Cerebellar nuclear complex (tissue), 1 donor: ENCODE data around the gene S100A8.
"Not testable (repeated sequence)": the region's sequence is repeated elsewhere in the genome, so short reads cannot be mapped to it uniquely, and the experiment has no call there.

Source experiments
- DNase-seq, 2 experiments: peaks; one replicate each; lab custom pipeline; 2025; lab: John Stamatoyannopoulos, UW

The S100A8 gene

DNA sequence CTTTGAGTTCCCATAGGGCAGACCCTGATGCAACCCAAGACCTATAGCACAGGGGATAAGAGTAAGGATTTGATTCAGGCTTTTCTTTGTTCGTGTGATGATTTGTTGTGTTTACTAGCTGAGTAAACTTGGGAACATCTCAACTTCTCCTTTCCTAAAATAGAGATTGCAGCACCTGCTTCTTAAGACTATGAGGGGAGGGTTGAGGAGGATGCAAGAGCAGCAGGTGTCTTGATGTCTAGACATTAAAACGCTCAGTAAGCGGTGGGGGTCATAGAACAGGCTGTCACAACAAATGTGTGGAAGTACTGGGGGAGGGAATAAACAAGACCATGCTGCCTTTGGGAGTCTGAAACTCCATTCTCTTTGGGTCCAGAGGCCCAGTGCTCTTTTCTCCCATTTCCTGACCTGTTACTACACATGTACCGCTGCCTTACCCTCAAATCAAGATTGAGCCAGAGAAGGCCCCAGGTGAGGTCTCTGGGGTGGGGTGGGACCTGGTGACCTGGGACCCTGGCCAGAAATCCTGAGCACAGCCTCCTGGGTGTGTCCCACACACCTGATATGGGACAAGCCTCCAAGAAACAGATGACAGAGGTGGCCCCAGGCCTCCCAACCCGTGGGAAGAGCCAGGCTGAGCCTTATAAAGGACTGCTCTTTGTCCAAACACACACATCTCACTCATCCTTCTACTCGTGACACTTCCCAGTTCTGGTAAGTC lies 25.1 kb upstream of the S100A8 start, which contains the start of gene S100A7A:
TSS of gene S100A7A (plus strand) at position 671 of the 721 bp plus-strand sequence. CDS start 1,563 bp downstream, outside the sequence.
- DNase-seq = no peak

GRCh38 chr1:153413961-153414360 lies 23.1 kb upstream of the S100A8 start:
- not testable (repeated sequence) for DNase-seq

DNA sequence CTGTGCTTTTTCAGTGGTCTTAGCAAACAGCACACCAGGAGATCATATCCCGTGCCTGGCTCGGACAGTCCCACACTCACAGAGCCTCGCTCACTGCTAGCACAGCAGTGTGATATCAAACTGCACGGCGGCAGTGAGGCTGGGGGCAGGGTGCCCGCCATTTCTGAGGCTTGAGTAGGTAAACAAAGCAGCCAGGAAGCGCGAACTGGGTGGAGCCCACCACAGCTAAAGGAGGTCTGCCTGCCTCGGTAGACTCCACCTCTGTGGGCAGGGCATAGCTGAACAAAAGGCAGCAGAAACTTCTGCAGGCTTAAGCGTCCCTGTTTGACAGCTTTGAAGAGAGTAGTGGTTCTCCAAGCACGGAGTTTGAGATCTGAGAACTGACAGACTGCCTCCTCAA lies 16.4 kb upstream of the S100A8 start:
- not testable (repeated sequence) for DNase-seq

DNA sequence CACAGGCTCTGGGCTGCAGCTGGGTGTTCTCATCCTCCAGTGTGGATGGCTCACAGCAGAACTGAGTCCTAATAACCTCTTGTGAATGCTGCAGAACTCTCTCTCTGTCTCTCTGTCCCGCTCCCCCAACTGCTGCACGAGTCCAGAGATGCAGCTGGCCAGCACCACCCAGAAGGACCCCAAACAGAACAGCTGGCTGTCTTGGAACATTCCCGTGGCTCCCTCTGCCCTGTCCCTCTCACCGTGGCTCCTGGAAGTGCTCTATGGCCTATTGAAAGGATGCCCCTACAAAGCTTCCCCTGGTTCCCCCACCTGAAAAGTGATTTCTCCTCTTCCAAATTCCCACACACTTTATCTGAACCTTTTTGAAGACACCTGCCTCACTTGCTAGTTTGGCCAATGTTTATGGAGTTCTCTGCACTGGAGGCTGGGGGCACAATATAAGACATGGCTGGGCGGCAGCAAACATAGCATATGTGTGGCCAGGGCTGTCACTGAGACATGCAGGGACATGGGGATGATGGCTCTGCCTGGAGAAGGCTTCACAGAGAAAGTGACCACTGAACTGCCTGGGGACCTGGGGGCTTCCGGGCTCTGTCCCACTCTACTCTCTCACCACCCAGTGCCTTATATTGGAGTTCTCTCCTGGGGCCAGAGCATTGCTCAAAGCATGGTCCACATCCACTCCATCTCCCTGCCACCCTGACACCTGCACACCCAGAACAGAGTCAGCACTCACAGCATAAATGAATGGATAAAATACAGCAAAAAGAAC lies 15.1 kb upstream of the S100A8 start:
- not testable (repeated sequence) for DNase-seq

- DNase-seq = no peak
These were observed 13.9 kb upstream of the S100A8 start for GRCh38 chr1:153404768-153405167.

GRCh38 chr1:153404086-153404635 lies 13.3 kb upstream of the S100A8 start:
- no peak for DNase-seq

- DNase-seq = no peak
These were observed 12.7 kb upstream of the S100A8 start for GRCh38 chr1:153403421-153404085.

GRCh38 chr1:153402226-153402625 lies 11.4 kb upstream of the S100A8 start:
- DNase-seq = no peak

GRCh38 chr1:153401461-153401860 lies 10.6 kb upstream of the S100A8 start:
- DNase-seq = no peak

DNA sequence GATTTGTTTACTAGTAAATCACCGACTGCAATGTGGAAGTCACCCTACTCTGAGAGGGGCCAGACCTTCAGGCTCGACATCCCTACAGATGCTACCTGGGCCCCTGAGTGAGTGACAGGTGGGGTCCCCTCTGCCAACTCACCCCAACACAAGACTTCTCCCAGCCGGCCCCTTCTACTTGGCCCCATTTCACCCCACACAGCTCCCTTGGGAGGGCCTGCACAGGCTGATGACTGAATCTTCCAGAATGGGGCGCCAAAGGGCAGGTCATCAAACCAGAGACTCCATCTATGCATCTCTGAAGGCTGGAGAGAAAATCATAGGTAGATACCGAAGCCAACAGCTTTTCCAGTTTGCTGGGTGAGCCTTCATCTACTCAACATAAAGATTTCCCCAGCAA lies 9.4 kb upstream of the S100A8 start:
- no peak for DNase-seq

- DNase-seq = no peak
These were observed 8.7 kb upstream of the S100A8 start for GRCh38 chr1:153399401-153400055.

- no peak for DNase-seq
These were observed 7.2 kb upstream of the S100A8 start for GRCh38 chr1:153397924-153398651.

DNA sequence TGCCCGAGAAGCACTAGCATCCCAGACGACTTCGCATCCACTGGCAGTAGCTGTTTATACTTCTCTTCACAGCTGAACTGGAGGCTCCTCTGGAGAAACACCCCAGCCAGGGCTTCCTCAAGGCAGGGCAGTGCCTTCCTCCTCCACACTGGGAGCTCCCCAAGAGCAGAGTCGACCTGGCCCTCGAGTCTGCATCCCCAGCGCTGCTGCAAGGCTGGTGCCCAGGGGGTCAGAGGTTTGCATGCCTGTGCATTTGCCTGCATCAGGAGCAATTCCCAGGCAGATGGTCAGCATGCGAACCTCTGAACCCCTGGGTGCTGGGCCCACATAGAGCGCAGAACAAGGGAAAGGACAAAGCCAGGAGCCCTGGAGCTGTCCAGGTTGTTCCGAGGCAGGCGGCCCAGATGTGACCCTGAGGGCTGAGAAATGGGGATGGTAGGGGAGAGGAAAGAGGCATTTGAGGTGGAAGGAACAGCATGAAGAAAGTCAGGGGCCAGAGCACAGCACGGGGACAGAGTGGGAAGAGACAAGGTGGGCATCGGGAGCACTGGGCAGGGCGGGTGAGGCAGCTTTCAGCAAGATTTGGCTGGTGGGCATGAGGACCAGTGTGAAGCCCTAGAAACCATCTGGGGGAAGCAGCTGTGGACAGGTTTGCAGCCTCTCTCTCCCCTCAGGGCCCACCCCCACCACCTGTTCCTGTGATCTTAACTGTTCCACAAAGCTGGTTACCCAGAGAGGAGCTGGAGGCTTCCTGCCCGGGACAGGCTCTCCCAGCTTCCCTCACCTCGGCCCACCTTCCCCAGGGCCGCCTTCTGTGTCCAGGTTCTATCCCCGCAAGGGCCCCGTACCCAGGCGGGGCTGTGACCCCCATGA lies 6.4 kb upstream of the S100A8 start:
- no peak for DNase-seq

DNA sequence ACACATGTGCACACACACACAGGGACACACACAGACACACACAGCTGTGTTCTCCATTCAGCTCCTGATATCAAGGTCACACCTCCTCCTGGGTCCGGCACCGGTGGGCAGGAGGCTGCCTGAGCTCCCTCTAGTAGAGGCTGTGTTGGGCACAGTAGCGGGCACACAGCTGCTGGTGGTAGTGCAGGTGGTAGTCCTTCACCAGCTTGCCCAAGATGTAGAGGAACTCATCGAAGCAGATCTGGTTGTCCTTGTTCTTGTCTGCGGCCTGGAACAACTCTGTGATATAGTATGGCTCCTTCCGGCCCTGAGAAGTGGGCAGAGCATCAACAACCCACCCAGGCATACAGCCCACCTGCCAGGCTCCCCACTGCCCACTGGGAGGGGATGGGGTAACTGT lies 5.6 kb upstream of the S100A8 start:
- no peak for DNase-seq

GRCh38 chr1:153395776-153396175 lies 4.9 kb upstream of the S100A8 start:
- no peak for DNase-seq

DNA sequence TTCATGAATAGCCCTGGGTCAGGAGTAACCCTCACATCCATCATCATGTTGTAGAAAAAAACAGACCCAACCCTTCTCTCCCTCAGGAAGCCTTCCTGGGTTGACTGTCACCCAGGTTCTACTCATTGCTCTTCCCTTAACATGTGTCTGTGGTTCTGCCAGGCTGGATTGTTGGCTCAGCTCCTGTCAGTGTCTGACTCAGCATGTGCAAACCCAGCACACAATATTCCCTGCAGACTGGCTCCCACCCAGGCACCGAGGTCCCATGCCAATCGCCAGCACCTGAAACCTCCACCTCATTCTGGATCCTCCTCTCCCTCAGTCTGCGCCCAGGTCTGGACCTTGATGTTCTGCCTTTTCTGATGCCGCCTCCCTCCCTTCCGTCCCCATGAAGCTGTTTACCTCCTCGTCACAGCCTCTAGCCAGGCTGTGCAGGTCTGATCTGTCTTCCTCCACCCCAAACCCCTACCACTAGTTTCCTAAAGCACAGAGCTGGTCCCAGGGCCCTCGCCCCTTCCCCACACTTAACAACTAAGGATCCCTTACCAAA lies 4.3 kb upstream of the S100A8 start:
- no peak for DNase-seq

GRCh38 chr1:153394391-153394790 lies 3.5 kb upstream of the S100A8 start:
- no peak for DNase-seq

- no peak for DNase-seq
These were observed 3.1 kb upstream of the S100A8 start for GRCh38 chr1:153393926-153394325.

GRCh38 chr1:153392822-153393221 lies 1.9 kb upstream of the S100A8 start:
- no peak for DNase-seq

- no peak for DNase-seq
These were observed 1.4 kb upstream of the S100A8 start for GRCh38 chr1:153392258-153392657.
